GM13977 (cell line): Measurements from ENCODE around the gene COQ8B.

Source experiments
- DNase-seq: peaks from one replicate; pipeline ENCODE4 v3.0.0; 2012; ENCODE audit warnings: low spot score
- CTCF ChIP-seq: IDR thresholded peaks from 2 replicates; pipeline ENCODE4 v1.5.1; 2012; ENCODE audit warnings: mild to moderate bottlenecking, control low read depth; ENCODE audit not compliant: insufficient read depth; ENCODE audit errors: extremely low read depth, missing control alignments
- in situ Hi-C: fragments of 300-500 bp; cut with MboI; formaldehyde crosslinking; loops from one replicate; pipeline ENCODE4 v1.12.0; 2022; ENCODE audit warnings: low sequenced_read_pairs, low pct_unique_long_range_greater_than_20kb, mixed read lengths, inconsistent platforms; ENCODE audit not compliant: unreplicated experiment

The COQ8B gene

GRCh38 chr19:40691421-40692211 is 25.1 kb downstream of the COQ8B start:
- in situ Hi-C loops: no loop called here
- TF ChIP-seq CTCF: no peak
- peak; percentile 54 for DNase-seq

GRCh38 chr19:40690693-40691420 is 25.8 kb downstream of the COQ8B start:
- no peak for TF ChIP-seq CTCF
- in situ Hi-C loops: no loop called here
- peak; percentile 99 for DNase-seq

- in situ Hi-C loops: no loop called here
- DNase-seq: no peak
- TF ChIP-seq CTCF: no peak
These were observed 26.5 kb downstream of the COQ8B start, which contains the start of gene NUMBL for GRCh38 chr19:40690050-40690692. Gene NUMBL (minus strand): TSS chr19:40690651. CDS start chr19:40690483, 168 bp downstream.

GRCh38 chr19:40689339-40690049 is 27.2 kb downstream of the COQ8B start:
- TF ChIP-seq CTCF: no peak
- in situ Hi-C loops: no loop called here
- no peak for DNase-seq

GRCh38 chr19:40688987-40689338 is 27.7 kb downstream of the COQ8B start:
- DNase-seq: no peak
- TF ChIP-seq CTCF: no peak
- in situ Hi-C loops: no loop called here

GRCh38 chr19:40688309-40688708 is 28.4 kb downstream of the COQ8B start:
- no peak for DNase-seq
- in situ Hi-C loops: no loop called here
- TF ChIP-seq CTCF: no peak
